ENCODE measurements around the gene COX18. TPM values are rescaled to one million over a fixed set of nuclear protein-coding genes. Genes with fewer than 3 reads are reported as not detected.

COX18 gene
- total RNA-seq, 1 experiment from 2014 or later, result 20.5 TPM

DNA sequence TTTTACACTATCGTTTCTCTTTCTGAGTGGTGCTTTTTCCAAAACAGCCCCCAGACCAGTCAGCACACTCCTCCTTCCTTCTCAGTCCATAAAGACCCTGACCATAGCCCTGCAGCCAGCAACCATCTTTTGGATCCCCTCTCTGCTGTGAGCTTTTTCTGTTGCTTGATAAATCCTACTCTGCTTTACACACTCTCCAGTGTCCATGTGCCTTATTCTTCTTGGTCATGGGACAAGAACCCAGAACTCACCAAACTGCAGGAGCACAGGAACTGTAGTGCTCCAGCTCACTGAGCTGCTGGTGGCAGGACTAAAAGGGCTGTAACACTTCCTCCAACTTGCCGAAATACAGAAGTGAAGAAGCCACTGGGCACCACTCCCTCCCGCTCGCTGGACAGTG lies 32.5 kb downstream of the COX18 start:
- Histone ChIP-seq H3K18ac (ENCODE audit: insufficient read length, low read depth, low read length) (no peak overlapping the region), H3K27me3 (ENCODE audit: insufficient read depth, low read length) (no peaks in the 10 kb centered on the region), H2BK20ac (ENCODE audit: low read depth, low read length, poor library complexity, severe bottlenecking) (no peak overlapping the region), H4K20me1 (ENCODE audit: control insufficient read depth, insufficient read depth, insufficient read length) (no peaks in the 10 kb centered on the region), H2AK5ac (ENCODE audit: insufficient read length, low read length) (no peak overlapping the region), H3T11ph (ENCODE audit: low read length) (no peak overlapping the region), H3K23me2 (ENCODE audit: insufficient read length, low read depth, low read length, poor library complexity, severe bottlenecking) (no peaks in the 10 kb centered on the region), H3K79me1 (ENCODE audit: insufficient read depth, low read depth, low read length, poor library complexity, severe bottlenecking) (no peaks in the 10 kb centered on the region), H3K79me2 (ENCODE audit: insufficient read depth, low read length) (no peaks in the 10 kb centered on the region), H3K4me2 (ENCODE audit: insufficient read depth, insufficient read length, low read length) (no peak overlapping the region), H4K5ac (ENCODE audit: insufficient read length, low read depth, low read length) (no peak overlapping the region), H3K27ac (ENCODE audit: insufficient read length, low read depth, low read length) (no peak overlapping the region), H3K9ac (ENCODE audit: extremely low read depth, insufficient read length, low read length) (no peak overlapping the region), H2BK15ac (ENCODE audit: low read depth, low read length) (no peak overlapping the region), H3K23ac (ENCODE audit: insufficient read length, low read depth, low read length) (no peak overlapping the region), H3K14ac (ENCODE audit: insufficient read depth, low read length) (no peak overlapping the region), H3K56ac (ENCODE audit: insufficient read length, low read depth, low read length) (no peak overlapping the region), H2BK12ac (ENCODE audit: insufficient read length, low read depth, low read length) (no peak overlapping the region), H2BK5ac (ENCODE audit: insufficient read length, low read length) (no peak overlapping the region), H4K91ac (ENCODE audit: insufficient read length, low read depth, low read length) (no peak overlapping the region), H2BK120ac (ENCODE audit: low read depth, low read length, poor library complexity, severe bottlenecking) (no peak overlapping the region), H3K9me3 (ENCODE audit: control insufficient read depth, low read depth, low read length) (peaks cover 11% of the 10 kb centered on the region), H4K8ac (replicated peaks; ENCODE audit: insufficient read length, low read depth, low read length) (no peak overlapping the region), H3K4me1 (ENCODE audit: insufficient read depth, low read length) (no peaks in the 10 kb centered on the region), H3K4ac (ENCODE audit: low read depth, low read length) (no peak overlapping the region), H2AFZ (ENCODE audit: low read length) (no peak overlapping the region)
- no peak overlapping the region for H3K27ac Mint-ChIP-seq
- H3K4me1 Mint-ChIP-seq, result no peaks in the 10 kb centered on the region
- H3K27me3 Mint-ChIP-seq (ENCODE audit: low read depth), result no peaks in the 10 kb centered on the region; the same call in 1 of the 2 replicates
- no peak for DNase-seq
- H3K4me3 Mint-ChIP-seq, result no peak overlapping the region
- no CpG with 5 or more reads among the region's 4 CpGs for WGBS (ENCODE audit: extremely low coverage, insufficient read length, low lambda C conversion rate)
- H3K36me3 Mint-ChIP-seq (ENCODE audit: insufficient read depth in 1 of 3, low read depth in 3 of 3), result peaks cover 8 to 25% (median 16%) of the 10 kb centered on the region in 3 experiments
- TF ChIP-seq, protein P1, sequence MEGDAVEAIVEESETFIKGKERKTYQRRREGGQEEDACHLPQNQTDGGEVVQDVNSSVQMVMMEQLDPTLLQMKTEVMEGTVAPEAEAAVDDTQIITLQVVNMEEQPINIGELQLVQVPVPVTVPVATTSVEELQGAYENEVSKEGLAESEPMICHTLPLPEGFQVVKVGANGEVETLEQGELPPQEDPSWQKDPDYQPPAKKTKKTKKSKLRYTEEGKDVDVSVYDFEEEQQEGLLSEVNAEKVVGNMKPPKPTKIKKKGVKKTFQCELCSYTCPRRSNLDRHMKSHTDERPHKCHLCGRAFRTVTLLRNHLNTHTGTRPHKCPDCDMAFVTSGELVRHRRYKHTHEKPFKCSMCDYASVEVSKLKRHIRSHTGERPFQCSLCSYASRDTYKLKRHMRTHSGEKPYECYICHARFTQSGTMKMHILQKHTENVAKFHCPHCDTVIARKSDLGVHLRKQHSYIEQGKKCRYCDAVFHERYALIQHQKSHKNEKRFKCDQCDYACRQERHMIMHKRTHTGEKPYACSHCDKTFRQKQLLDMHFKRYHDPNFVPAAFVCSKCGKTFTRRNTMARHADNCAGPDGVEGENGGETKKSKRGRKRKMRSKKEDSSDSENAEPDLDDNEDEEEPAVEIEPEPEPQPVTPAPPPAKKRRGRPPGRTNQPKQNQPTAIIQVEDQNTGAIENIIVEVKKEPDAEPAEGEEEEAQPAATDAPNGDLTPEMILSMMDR (conservative IDR thresholded peaks at IDR 0.05), result no peak
- H3K9me3 Mint-ChIP-seq, result peaks cover 21 to 27% of the 10 kb centered on the region in 2 experiments
